Activated CD4-positive, alpha-beta memory T cell treated with anti-CD3 and anti-CD28 coated beads, Interleukin-2, amount 10 ng/mL, durations not matched to agents 7 days and 5 days (primary cell): ENCODE measurements around the gene CD226. TPM values are rescaled to one million over a fixed set of nuclear protein-coding genes. Genes with fewer than 3 reads are reported as not detected.

Source experiments
- CTCF ChIA-PET: fragments of 350-600 bp; sonication (Branson Sonifier 250); formaldehyde crosslinking; loops from one replicate; lab custom pipeline; 2021; ENCODE audit warnings: antibody characterized with exemption, inconsistent platforms; lab: Charles Lee
- POLR2A ChIA-PET: fragments of 350-600 bp; sonication (Branson Sonifier 250); formaldehyde crosslinking; loops from one replicate; lab custom pipeline; 2021; ENCODE audit warnings: antibody characterized with exemption; lab: Charles Lee
- DNase-seq: peaks from one replicate; pipeline ENCODE4 v3.0.0-alpha.2; 2020
- H3K27ac Mint-ChIP-seq: one replicate; pipeline ENCODE4 v1.8.0; 2021; ENCODE audit warnings: mild to moderate bottlenecking, mixed read lengths
- H3K27me3 Mint-ChIP-seq: one replicate; pipeline ENCODE4 v1.8.0; 2021; ENCODE audit warnings: mixed read lengths
- H3K36me3 Mint-ChIP-seq: one replicate; pipeline ENCODE4 v1.8.0; 2021; ENCODE audit warnings: low read depth, mixed read lengths
- H3K4me1 Mint-ChIP-seq: one replicate; pipeline ENCODE4 v1.8.0; 2021; ENCODE audit warnings: mixed read lengths
- H3K4me3 Mint-ChIP-seq: one replicate; pipeline ENCODE4 v1.8.0; 2021; ENCODE audit warnings: mild to moderate bottlenecking, mixed read lengths
- H3K9me3 Mint-ChIP-seq: one replicate; pipeline ENCODE4 v1.8.0; 2021; ENCODE audit warnings: mixed read lengths
- total RNA-seq, 2 experiments: library from RNA; stranded (reverse); gene quantifications; one replicate each; pipeline ENCODE4 v1.2.3, GENCODE V29; 2021

Gene CD226
- 100 to 1,000 TPM; 102 to 111 TPM for total RNA-seq

DNA sequence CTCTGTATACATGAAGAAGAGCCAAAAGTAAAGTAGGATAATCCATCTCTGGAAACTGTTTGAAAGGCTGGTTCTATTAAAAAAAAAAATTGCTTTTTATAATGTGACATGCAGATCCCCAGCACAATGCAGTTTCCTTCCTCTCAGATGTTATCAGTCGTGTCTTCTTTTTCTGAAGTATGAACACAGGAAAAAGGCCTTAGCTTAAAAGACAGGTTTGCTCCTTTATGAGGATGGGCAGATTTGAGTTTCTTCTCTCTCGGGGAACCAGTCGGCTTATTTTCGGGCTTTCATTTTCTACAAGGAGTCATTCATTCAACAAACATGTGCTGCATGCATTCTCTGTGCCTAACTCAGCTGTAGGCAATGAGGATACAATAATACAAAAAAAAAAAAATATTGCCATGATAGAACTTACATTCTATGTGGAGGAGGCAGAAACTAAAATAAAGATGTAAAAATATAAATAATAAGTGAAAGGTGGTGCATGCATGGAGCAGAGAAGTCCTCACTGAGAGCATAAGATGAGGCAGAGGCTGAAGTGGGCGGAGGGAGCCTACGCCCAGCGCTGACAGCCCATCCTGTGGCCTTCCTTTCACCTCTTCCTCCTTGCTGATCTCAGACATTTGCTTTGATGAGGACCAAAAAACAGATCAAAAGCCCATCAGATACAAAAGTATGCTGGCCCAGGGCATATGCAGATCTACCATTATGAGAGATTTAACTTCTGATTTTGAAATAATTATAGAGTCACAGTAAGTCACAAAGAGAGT is at the start of gene CD226:
TSS of gene CD226 (minus strand) at position 513 of the 773 bp plus-strand sequence. CDS start at position 46, 467 bp downstream.
- Mint-ChIP-seq H3K27ac (no peak within 1 kb of the TSS), H3K27me3 (no peaks in the 10 kb centered on the region), H3K9me3 (peaks cover 13% of the 10 kb centered on the region), H3K36me3 (peaks cover 58% of the 10 kb centered on the region), H3K4me3 (no peak within 1 kb of the TSS), H3K4me1 (peaks cover 48% of the 10 kb centered on the region)
- ChIA-PET CTCF (interaction anchor here (0.8 to 4.5 kb wide), 5 partner anchors 7 to 13 kb away, joined by 3 to 33 read pairs (median 4); no protein-coding TSS in a partner anchor), POLR2A (interaction anchor here (1.0 to 5.2 kb wide), 6 partner anchors 8 to 49 kb away, joined by 3 to 101 read pairs (median 36); no protein-coding TSS in a partner anchor)
- DNase-seq: peak; percentile 60

DNA sequence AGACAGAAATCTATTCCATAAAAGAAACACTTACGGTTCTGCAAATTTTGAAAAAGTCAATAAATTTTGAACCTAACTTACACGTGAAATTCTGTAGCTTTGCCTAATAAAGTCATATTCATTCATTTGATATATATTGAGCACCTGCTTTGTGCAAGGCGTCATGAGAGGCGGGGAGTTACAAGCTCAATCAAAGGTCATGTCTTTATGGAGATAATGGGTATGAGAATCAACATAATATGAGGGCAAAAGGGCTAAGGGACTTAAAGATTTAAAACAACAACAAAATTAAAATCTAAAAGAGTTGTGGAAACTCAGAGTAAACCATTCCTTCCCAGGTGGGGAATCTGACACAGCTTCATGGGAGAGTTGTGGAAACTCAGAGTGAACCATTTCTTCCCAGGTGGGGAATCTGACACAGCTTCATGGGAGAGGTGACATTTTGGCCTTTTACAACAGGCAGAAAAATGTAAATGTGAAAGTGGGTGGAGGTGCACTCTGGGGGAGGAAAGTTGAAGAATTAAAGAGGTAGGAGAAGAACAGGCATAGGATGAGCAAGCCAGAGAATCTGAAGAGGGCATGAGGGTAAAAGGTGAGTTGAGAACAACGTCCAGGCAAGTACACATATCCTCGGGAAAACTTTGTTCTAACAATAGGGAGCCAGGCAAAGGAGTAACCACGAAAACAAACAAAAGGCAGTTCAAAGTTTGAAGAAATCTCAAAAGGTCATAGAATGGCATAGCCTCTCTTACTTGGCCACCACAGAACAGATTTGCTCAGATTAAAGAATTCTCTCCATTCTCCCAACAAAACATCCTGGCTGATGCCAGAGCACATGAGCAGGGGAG is 49.5 kb upstream of the CD226 start:
- Mint-ChIP-seq H3K9me3 (no peaks in the 10 kb centered on the region), H3K36me3 (peaks cover 52% of the 10 kb centered on the region), H3K4me3 (no peak overlapping the region), H3K27ac (no peak overlapping the region), H3K27me3 (no peaks in the 10 kb centered on the region), H3K4me1 (no peaks in the 10 kb centered on the region)
- DNase-seq: no peak
- ChIA-PET CTCF (interaction anchor here (0.6 kb wide), 1 partner anchor 282 kb away, joined by 3 read pairs; no protein-coding TSS in a partner anchor), POLR2A (no interaction called here)

DNA sequence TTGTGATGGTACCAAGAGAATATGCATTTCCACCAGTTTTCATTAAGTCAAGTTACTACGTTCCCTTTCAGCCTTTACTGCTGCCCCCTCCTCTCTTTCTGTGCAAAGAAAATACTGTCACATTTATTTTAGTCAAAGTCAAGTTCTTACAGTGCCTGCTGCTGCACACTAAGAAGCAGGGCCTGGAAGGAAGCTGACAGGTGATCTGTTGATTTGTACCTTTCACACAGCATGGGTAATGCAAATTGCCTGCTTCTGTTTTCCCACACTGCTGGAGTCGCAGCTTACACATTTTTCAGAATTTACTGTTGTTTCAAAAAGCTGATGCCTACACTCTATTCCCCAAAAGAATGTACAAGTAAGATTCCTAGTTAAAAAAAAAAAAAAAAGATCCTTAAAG is 48.7 kb upstream of the CD226 start:
- Mint-ChIP-seq H3K36me3 (peaks cover 50% of the 10 kb centered on the region), H3K27me3 (no peaks in the 10 kb centered on the region), H3K9me3 (no peaks in the 10 kb centered on the region), H3K4me1 (no peaks in the 10 kb centered on the region), H3K4me3 (no peak overlapping the region), H3K27ac (no peak overlapping the region)
- no peak for DNase-seq
- CTCF ChIA-PET: interaction anchor here (0.6 kb wide), 1 partner anchor 281 kb away, joined by 3 read pairs; no protein-coding TSS in a partner anchor
- POLR2A ChIA-PET: no interaction called here

DNA sequence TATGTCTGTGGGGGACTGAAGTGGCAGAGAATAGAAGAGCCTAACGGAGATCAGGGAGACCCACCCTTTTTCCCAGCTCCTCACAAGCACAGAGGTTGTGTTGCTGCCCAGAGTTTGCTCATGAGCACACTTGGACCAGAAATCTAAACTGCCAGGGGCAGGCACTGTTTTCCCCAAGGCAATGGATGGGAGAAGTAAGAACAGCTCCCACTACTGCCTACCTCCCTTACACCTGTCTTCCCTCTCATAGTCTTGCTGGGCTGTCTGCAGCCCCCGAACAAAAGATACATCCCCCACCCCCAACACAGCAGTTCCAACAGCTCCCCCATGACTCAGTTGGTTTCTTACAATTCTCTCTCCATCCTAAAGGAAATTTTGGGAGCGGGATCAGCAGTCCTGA is 48.1 kb upstream of the CD226 start:
- no peaks in the 10 kb centered on the region for H3K4me1 Mint-ChIP-seq
- CTCF ChIA-PET: no interaction called here
- no peak overlapping the region for H3K4me3 Mint-ChIP-seq
- H3K27me3 Mint-ChIP-seq: no peaks in the 10 kb centered on the region
- DNase-seq: no peak
- H3K36me3 Mint-ChIP-seq: peaks cover 43% of the 10 kb centered on the region
- POLR2A ChIA-PET: no interaction called here
- no peak overlapping the region for H3K27ac Mint-ChIP-seq
- H3K9me3 Mint-ChIP-seq: no peaks in the 10 kb centered on the region

DNA sequence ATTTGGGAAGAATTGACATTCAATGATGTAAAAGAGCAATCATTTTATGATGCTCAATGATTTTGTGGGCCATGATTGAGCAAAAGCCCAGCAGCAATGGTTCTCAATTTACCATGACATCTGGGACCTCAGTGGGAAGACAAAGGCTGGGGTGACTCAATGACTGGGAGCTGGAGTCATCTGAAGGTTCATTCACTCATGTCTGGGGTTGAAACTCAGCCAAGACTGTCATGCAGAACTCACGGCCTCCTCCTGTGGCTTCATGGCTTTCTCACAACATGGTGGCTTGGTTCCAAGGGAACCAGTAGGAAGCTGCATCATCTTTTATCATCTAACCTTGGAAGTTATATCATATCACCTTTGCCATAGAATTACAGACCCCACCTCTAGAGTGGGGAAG is 45.1 kb upstream of the CD226 start:
- Mint-ChIP-seq H3K9me3 (peaks cover 13% of the 10 kb centered on the region), H3K4me3 (no peak overlapping the region), H3K27ac (no peak overlapping the region), H3K27me3 (no peaks in the 10 kb centered on the region), H3K4me1 (no peaks in the 10 kb centered on the region), H3K36me3 (peaks cover 44% of the 10 kb centered on the region)
- ChIA-PET POLR2A (no interaction called here), CTCF (no interaction called here)
- no peak for DNase-seq

DNA sequence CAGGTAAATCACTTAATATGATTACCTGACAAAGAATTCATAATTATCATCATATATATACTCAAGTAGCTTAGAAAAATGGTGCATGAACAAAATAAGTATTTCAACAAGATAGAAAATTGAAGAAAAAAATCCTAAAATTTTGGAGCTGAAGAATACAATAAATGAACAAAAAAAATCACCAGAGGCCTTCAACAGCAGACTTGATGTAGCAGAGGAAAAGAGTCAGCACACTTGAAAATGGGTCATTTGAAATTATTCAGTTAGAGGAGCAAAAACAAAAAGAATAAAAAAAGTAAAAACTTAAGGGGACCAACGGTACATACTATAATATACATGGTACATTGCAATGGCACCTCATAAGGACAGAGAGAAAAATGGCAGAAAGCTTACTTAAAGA is 40.2 kb upstream of the CD226 start:
- ChIA-PET POLR2A (interaction anchor here (1.2 kb wide), 1 partner anchor 20 kb away, joined by 4 read pairs; no protein-coding TSS in a partner anchor), CTCF (no interaction called here)
- H3K4me1 Mint-ChIP-seq: no peaks in the 10 kb centered on the region
- H3K27ac Mint-ChIP-seq: no peak overlapping the region
- no peak for DNase-seq
- no peak overlapping the region for H3K4me3 Mint-ChIP-seq
- H3K9me3 Mint-ChIP-seq: peaks cover 21% of the 10 kb centered on the region
- H3K27me3 Mint-ChIP-seq: no peaks in the 10 kb centered on the region
- peaks cover 38% of the 10 kb centered on the region for H3K36me3 Mint-ChIP-seq

DNA sequence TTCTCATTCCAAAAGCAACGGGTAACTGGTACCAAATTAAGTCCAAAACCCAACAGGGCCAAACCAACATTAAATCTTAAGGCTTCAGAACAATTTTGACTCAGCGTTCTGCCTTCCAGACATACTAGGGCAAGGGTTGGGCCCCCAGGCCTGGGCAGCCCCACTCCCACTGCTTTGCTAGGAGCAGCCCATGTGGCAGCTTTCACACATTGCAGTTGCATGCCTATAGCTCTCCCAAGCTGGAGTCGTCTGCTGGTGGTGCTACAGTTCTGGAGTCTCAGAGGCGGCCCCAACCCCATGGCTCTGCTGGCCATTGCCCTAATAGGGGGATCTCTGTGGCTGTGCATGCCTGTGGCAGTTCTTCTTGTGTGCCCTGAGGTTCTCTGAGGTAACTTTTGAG is 37.6 kb upstream of the CD226 start:
- Mint-ChIP-seq H3K4me3 (no peak overlapping the region), H3K36me3 (peaks cover 42% of the 10 kb centered on the region), H3K27me3 (no peaks in the 10 kb centered on the region), H3K27ac (no peak overlapping the region), H3K4me1 (peaks cover 26% of the 10 kb centered on the region), H3K9me3 (peaks cover 21% of the 10 kb centered on the region)
- ChIA-PET POLR2A (no interaction called here), CTCF (no interaction called here)
- no peak for DNase-seq

DNA sequence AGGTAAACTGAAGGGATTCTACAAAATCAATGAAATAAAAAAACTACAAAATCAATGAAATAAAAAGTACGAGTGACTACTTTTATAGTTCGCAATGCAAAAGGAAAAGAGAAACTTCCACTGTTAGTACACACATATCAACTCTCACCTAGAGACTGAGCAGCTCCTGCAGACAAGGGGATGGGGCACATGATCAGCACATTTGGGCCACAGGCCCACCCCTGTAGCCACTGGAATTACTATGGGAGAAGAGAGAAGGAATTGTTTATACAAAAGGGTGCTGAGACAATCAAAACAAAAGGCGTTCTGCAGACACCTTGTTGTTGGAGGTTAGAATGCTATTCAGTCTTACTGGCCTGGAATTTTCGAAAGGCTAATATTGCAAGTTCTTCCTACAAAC is 34.7 kb upstream of the CD226 start:
- peaks cover 46% of the 10 kb centered on the region for H3K4me1 Mint-ChIP-seq
- peaks cover 6% of the 10 kb centered on the region for H3K9me3 Mint-ChIP-seq
- ChIA-PET POLR2A (interaction anchor here (1.1 to 2.5 kb wide), 3 partner anchors 24 to 47 kb away, joined by 3 to 6 read pairs (median 3); no protein-coding TSS in a partner anchor), CTCF (no interaction called here)
- DNase-seq: no peak
- no peak overlapping the region for H3K27ac Mint-ChIP-seq
- no peaks in the 10 kb centered on the region for H3K27me3 Mint-ChIP-seq
- no peak overlapping the region for H3K4me3 Mint-ChIP-seq
- peaks cover 45% of the 10 kb centered on the region for H3K36me3 Mint-ChIP-seq

DNA sequence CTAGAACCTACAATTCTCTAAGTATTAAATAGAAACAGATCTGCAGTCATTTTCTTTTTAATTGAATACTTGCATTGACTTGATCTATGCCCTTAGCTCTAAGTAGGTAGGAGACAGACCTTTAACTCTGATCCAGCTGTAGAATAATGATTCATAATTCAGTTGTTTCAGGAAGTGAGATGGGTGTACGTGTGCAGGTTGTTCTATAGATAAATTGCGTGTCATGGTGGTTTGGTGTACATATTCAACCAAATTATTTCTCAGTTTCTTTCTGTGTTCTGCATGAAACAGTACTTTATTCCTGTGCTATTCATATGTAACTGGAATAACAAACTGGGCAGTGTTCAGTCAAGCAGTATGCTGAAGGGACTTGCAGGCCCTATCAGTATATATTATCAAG is 34.3 kb upstream of the CD226 start:
- Mint-ChIP-seq H3K27me3 (no peaks in the 10 kb centered on the region), H3K36me3 (peaks cover 45% of the 10 kb centered on the region), H3K4me3 (no peak overlapping the region), H3K9me3 (peaks cover 6% of the 10 kb centered on the region), H3K27ac (no peak overlapping the region), H3K4me1 (peaks cover 46% of the 10 kb centered on the region)
- DNase-seq: no peak
- CTCF ChIA-PET: no interaction called here
- POLR2A ChIA-PET: interaction anchor here (1.1 to 2.5 kb wide), 3 partner anchors 23 to 47 kb away, joined by 3 to 6 read pairs (median 3); no protein-coding TSS in a partner anchor

DNA sequence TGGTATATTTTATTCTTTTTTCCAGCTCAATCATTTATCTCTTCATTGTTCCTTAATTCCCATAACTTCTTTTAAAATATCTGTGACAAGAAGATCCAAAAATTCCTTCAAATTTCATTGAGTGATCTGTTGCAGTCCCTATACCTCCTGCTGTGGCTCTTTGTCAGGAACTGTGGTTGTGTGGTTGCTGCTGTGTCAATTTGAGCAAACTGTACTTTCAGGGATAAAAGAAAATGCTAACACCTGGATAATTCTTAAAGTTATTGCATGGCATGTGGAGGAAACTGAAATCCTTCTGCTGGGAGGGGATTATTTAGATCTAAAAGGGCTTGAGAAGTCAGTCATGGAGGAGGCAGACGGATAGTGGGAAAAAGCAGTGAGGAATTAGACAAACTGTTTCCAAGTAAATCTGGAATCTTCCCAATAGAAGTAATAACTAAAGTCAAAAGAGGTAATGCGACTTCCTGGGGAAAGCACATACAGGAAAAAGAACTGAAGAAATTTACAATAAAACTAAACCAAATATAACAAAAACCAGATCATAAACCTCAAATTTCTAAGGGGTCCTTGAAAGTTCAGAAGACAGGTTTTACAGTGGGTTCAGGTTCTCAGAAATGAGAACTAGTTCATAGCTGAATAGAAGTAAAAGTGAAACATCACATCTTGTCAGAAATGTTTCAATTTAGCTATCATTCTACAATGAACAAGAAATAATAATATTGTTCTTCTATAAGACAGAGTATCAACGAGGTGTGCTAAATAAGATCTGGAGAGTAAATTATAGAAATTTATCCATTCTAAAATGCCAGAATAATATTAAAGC is 33.5 kb upstream of the CD226 start:
- H3K9me3 Mint-ChIP-seq: peaks cover 10% of the 10 kb centered on the region
- H3K4me1 Mint-ChIP-seq: peaks cover 46% of the 10 kb centered on the region
- no peak overlapping the region for H3K4me3 Mint-ChIP-seq
- CTCF ChIA-PET: no interaction called here
- no peaks in the 10 kb centered on the region for H3K27me3 Mint-ChIP-seq
- peaks cover 45% of the 10 kb centered on the region for H3K36me3 Mint-ChIP-seq
- peak overlapping the region; percentile 3 for H3K27ac Mint-ChIP-seq
- POLR2A ChIA-PET: interaction anchor here (0.8 to 2.5 kb wide), 4 partner anchors 22 to 83 kb away, joined by 3 to 6 read pairs (median 3); no protein-coding TSS in a partner anchor
- DNase-seq: no peak

DNA sequence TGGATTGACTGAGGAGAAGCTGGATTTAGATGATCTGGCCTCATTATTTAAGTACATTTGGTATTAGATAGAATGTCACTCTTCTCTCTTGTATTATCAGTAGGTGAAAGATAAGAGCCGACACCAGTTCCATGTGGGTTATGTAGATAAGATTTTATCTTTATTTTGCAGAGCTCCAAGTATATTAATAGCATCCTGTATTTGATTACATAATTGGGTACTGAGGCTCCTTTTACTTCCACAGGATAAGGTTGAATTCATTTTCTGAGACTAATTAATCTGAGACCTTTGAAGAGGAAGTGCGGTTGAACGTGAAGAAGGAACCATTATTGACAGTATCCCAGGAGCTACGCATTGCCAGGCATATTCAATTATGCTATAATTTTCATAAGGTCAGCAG is 32.8 kb upstream of the CD226 start:
- Mint-ChIP-seq H3K27me3 (no peaks in the 10 kb centered on the region), H3K9me3 (peaks cover 13% of the 10 kb centered on the region), H3K27ac (no peak overlapping the region), H3K4me3 (no peak overlapping the region), H3K4me1 (peaks cover 46% of the 10 kb centered on the region), H3K36me3 (peaks cover 45% of the 10 kb centered on the region)
- ChIA-PET CTCF (no interaction called here), POLR2A (interaction anchor here (0.8 to 2.5 kb wide), 2 partner anchors 23 to 82 kb away, joined by 3 to 6 read pairs; no protein-coding TSS in a partner anchor)
- no peak for DNase-seq
